ENCODE results near the gene GPR143. TPM values are rescaled to one million over a fixed set of nuclear protein-coding genes. Genes with fewer than 3 reads are reported as not detected.

GPR143 gene
- total RNA-seq, 1 donor from 2014 or later: not detected

- DNase-seq (ENCODE audit: extremely low spot score in 2 of 2): no peak
Observed at GRCh38 chrX:9739130-9739529, 26.5 kb downstream of the GPR143 start.

GRCh38 chrX:9738151-9738550, 27.5 kb downstream of the GPR143 start:
- no peak overlapping the region for H3K4me3 ChIP-seq
- TF ChIP-seq POLR2A (IDR thresholded peaks at IDR 0.05) (no peak), CTCF (IDR thresholded peaks at IDR 0.05) (no peak), POLR2AphosphoS5 (IDR thresholded peaks at IDR 0.05; ENCODE audit: insufficient read depth in 1 of 2, low read depth in 1 of 2) (no peak)
- H3K9me3 ChIP-seq: no peaks in the 10 kb centered on the region
- intact Hi-C loops (cut with DNase I): no loop called here
- no peak for DNase-seq (ENCODE audit: extremely low spot score in 2 of 2)
- no peaks in the 10 kb centered on the region for H3K36me3 ChIP-seq
- no peaks in the 10 kb centered on the region for H3K27me3 ChIP-seq
- H3K27ac ChIP-seq: no peak overlapping the region
- no peaks in the 10 kb centered on the region for H3K4me1 ChIP-seq

More at GRCh38 chrX:9739130-9739529, 26.5 kb downstream of the GPR143 start:
- no peak overlapping the region for H3K27ac ChIP-seq
- TF ChIP-seq POLR2A (IDR thresholded peaks at IDR 0.05) (no peak), POLR2AphosphoS5 (IDR thresholded peaks at IDR 0.05; ENCODE audit: insufficient read depth in 1 of 2, low read depth in 1 of 2) (no peak), CTCF (IDR thresholded peaks at IDR 0.05) (no peak)
- H3K27me3 ChIP-seq: no peaks in the 10 kb centered on the region
- H3K9me3 ChIP-seq: no peaks in the 10 kb centered on the region
- no peaks in the 10 kb centered on the region for H3K36me3 ChIP-seq
- H3K4me1 ChIP-seq: no peaks in the 10 kb centered on the region
- intact Hi-C loops (cut with DNase I): no loop called here
- no peak overlapping the region for H3K4me3 ChIP-seq

GRCh38 chrX:9737363-9737762, 28.3 kb downstream of the GPR143 start:
- H3K27ac ChIP-seq: no peak overlapping the region
- TF ChIP-seq POLR2A (IDR thresholded peaks at IDR 0.05): no peak
- TF ChIP-seq POLR2AphosphoS5 (IDR thresholded peaks at IDR 0.05; ENCODE audit: insufficient read depth in 1 of 2, low read depth in 1 of 2): no peak
- no peak for TF ChIP-seq CTCF (IDR thresholded peaks at IDR 0.05)
- H3K4me1 ChIP-seq: no peaks in the 10 kb centered on the region
- no peak for DNase-seq (ENCODE audit: extremely low spot score in 2 of 2)
- no peaks in the 10 kb centered on the region for H3K36me3 ChIP-seq
- H3K27me3 ChIP-seq: no peaks in the 10 kb centered on the region
- intact Hi-C loops (cut with DNase I): no loop called here
- H3K9me3 ChIP-seq: no peaks in the 10 kb centered on the region
- H3K4me3 ChIP-seq: no peak overlapping the region

- no peak overlapping the region for H3K4me3 ChIP-seq
- no peak for TF ChIP-seq POLR2AphosphoS5 (IDR thresholded peaks at IDR 0.05; ENCODE audit: insufficient read depth in 1 of 2, low read depth in 1 of 2)
- TF ChIP-seq POLR2A (IDR thresholded peaks at IDR 0.05): no peak
- TF ChIP-seq CTCF (IDR thresholded peaks at IDR 0.05): no peak
- H3K36me3 ChIP-seq: no peaks in the 10 kb centered on the region
- no peak for DNase-seq (ENCODE audit: extremely low spot score in 2 of 2)
- intact Hi-C loops (cut with DNase I): no loop called here
- no peak overlapping the region for H3K27ac ChIP-seq
- no peaks in the 10 kb centered on the region for H3K27me3 ChIP-seq
- no peaks in the 10 kb centered on the region for H3K4me1 ChIP-seq
- no peaks in the 10 kb centered on the region for H3K9me3 ChIP-seq
Observed at GRCh38 chrX:9730752-9731151, 34.9 kb downstream of the GPR143 start.

- H3K9me3 ChIP-seq: no peaks in the 10 kb centered on the region
- DNase-seq (ENCODE audit: extremely low spot score in 2 of 2): no peak
- no peaks in the 10 kb centered on the region for H3K4me1 ChIP-seq
- H3K4me3 ChIP-seq: no peak overlapping the region
- H3K36me3 ChIP-seq: no peaks in the 10 kb centered on the region
- TF ChIP-seq CTCF (IDR thresholded peaks at IDR 0.05) (no peak), POLR2A (IDR thresholded peaks at IDR 0.05) (no peak), POLR2AphosphoS5 (IDR thresholded peaks at IDR 0.05; ENCODE audit: insufficient read depth in 1 of 2, low read depth in 1 of 2) (no peak)
- no peak overlapping the region for H3K27ac ChIP-seq
- intact Hi-C loops (cut with DNase I): no loop called here
- no peaks in the 10 kb centered on the region for H3K27me3 ChIP-seq
Observed at GRCh38 chrX:9730078-9730477, 35.6 kb downstream of the GPR143 start.
